ENCODE measurements around the gene VWA3B.

VWA3B gene

GRCh38 chr2:98161186-98161585 lies 74.2 kb downstream of the VWA3B start:
- TF ChIP-seq ZFX (IDR thresholded peaks at IDR 0.05; ENCODE audit: borderline replicate concordance), result no peak
- TF ChIP-seq, protein P1, sequence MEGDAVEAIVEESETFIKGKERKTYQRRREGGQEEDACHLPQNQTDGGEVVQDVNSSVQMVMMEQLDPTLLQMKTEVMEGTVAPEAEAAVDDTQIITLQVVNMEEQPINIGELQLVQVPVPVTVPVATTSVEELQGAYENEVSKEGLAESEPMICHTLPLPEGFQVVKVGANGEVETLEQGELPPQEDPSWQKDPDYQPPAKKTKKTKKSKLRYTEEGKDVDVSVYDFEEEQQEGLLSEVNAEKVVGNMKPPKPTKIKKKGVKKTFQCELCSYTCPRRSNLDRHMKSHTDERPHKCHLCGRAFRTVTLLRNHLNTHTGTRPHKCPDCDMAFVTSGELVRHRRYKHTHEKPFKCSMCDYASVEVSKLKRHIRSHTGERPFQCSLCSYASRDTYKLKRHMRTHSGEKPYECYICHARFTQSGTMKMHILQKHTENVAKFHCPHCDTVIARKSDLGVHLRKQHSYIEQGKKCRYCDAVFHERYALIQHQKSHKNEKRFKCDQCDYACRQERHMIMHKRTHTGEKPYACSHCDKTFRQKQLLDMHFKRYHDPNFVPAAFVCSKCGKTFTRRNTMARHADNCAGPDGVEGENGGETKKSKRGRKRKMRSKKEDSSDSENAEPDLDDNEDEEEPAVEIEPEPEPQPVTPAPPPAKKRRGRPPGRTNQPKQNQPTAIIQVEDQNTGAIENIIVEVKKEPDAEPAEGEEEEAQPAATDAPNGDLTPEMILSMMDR (IDR thresholded peaks at IDR 0.05), result no peak
- H3K27ac ChIP-seq, result no peak overlapping the region

DNA sequence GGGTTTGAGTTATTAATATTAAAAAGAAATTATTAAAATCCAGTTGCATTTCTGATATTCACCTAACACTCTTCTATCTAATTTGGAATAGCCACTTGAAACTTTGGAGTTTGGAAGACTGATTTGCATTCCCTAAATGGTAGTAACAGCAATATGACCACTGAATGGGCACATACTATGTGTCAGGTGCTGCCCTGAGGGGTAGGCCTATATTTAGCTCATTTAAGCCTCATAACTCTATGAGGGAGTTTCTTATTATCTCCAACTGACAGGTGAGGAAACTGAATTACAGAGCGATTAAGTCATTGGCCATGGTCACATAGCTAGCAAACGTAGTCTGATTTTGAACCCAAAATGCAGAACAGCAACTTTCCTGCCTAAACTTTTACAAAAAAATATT lies 77.3 kb downstream of the VWA3B start:
- TF ChIP-seq, protein P1 (IDR thresholded peaks at IDR 0.05), result no peak
- no peak for TF ChIP-seq ZFX (IDR thresholded peaks at IDR 0.05; ENCODE audit: borderline replicate concordance)

GRCh38 chr2:98165516-98166071 lies 78.6 kb downstream of the VWA3B start:
- TF ChIP-seq, protein P1 (IDR thresholded peaks at IDR 0.05), result no peak
- TF ChIP-seq ZFX (IDR thresholded peaks at IDR 0.05; ENCODE audit: borderline replicate concordance), result no peak
- no peak overlapping the region for H3K27ac ChIP-seq

More for the DNA sequence above, 77.3 kb downstream of the VWA3B start:
- no peak overlapping the region for H3K27ac ChIP-seq

- no peak overlapping the region for H3K27ac ChIP-seq
- TF ChIP-seq, protein P1 (IDR thresholded peaks at IDR 0.05), result no peak
- no peak for TF ChIP-seq ZFX (IDR thresholded peaks at IDR 0.05; ENCODE audit: borderline replicate concordance)
Observed at GRCh38 chr2:98167916-98168315, 80.9 kb downstream of the VWA3B start.

GRCh38 chr2:98170076-98170475 lies 83.1 kb downstream of the VWA3B start:
- TF ChIP-seq ZFX (IDR thresholded peaks at IDR 0.05; ENCODE audit: borderline replicate concordance), result no peak
- TF ChIP-seq, protein P1 (IDR thresholded peaks at IDR 0.05), result no peak

DNA sequence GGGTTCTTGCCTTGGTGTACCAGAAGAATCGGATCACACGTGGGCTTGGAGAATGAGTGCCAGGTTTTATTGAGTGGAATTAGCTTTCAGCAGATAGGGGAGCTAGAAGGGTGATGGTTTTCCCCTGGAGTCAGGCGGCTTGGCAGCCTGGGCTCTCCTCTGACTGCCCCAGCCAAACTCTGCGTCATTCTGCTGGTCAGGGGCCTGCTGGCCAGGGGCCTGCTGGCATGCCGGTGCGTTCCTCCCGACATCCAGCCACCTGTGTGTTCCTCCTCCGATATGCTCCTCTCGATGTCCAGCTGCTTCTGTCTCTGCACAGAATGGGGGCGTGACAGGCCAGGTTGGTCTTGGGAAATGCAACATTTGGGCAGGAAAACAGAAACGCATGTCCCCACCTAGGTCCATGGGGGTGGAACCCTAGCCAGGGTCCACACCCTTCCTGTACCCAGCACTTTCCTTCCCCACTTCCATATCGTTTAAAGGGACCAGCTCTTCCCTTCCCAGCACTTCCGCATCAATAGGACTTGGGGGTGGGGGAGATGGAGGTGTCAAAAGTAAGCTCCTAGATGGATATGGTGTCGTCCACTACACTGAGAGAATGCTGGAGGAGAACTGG lies 85.3 kb downstream of the VWA3B start:
- TF ChIP-seq, protein P1 (IDR thresholded peaks at IDR 0.05), result no peak
- no peak for TF ChIP-seq ZFX (IDR thresholded peaks at IDR 0.05; ENCODE audit: borderline replicate concordance)
- H3K27ac ChIP-seq, result no peak overlapping the region

More at GRCh38 chr2:98170076-98170475, 83.1 kb downstream of the VWA3B start:
- H3K27ac ChIP-seq, result no peak overlapping the region

- TF ChIP-seq, protein P1 (IDR thresholded peaks at IDR 0.05), result no peak
- no peak for TF ChIP-seq ZFX (IDR thresholded peaks at IDR 0.05; ENCODE audit: borderline replicate concordance)
- H3K27ac ChIP-seq, result no peak overlapping the region
Observed at GRCh38 chr2:98172951-98173350, 86.0 kb downstream of the VWA3B start.
